OCI-LY3 (cell line): ENCODE data around the gene SLC12A4.

Experiments
- H2AFZ ChIP-seq: fragments of 200-600, 300-600 bp; shearing (Covaris generic); 2 replicates; pipeline ENCODE4 v1.6.0; 2014; ENCODE audit warnings: antibody characterized with exemption, low read depth, low read length
- H3K27ac ChIP-seq: fragments of 200-600, 300-600 bp; sonication (generic); 2 replicates; pipeline ENCODE4 v1.5.1; 2014; ENCODE audit warnings: mild to moderate bottlenecking, low read length, moderate library complexity, mixed read lengths
- H3K27me3 ChIP-seq: fragments of 200-600, 300-600 bp; sonication (generic); 2 replicates; pipeline ENCODE4 v1.6.1; 2014; ENCODE audit warnings: low read depth, low read length, mixed read lengths
- H3K36me3 ChIP-seq: fragments of 200-600, 300-600 bp; sonication (generic); replicated peaks from 2 replicates; pipeline ENCODE3; 2014; ENCODE audit warnings: low read depth, low read length, mixed read lengths
- H3K4me1 ChIP-seq: fragments of 300-600, 200-600 bp; sonication (generic); 2 replicates; pipeline ENCODE4 v1.6.1; 2014; ENCODE audit warnings: low read length, mixed read lengths
- H3K4me2 ChIP-seq: fragments of 200-600, 300-600 bp; sonication (generic); 2 replicates; pipeline ENCODE4 v1.6.1; 2014; ENCODE audit warnings: low read length, mixed read lengths
- H3K4me3 ChIP-seq: fragments of 300-600, 200-600 bp; sonication (generic); 2 replicates; pipeline ENCODE4 v1.5.1; 2014; ENCODE audit warnings: antibody characterized with exemption, mild to moderate bottlenecking, low read length, moderate library complexity
- H3K79me2 ChIP-seq: fragments of 300-600, 200-600 bp; shearing (Covaris generic); 2 replicates; pipeline ENCODE4 v1.6.1; 2014; ENCODE audit warnings: mild to moderate bottlenecking, low read length, mixed read lengths
- H3K9ac ChIP-seq: fragments of 300-600, 200-600 bp; shearing (Covaris generic); 2 replicates; pipeline ENCODE4 v1.6.0; 2014; ENCODE audit warnings: mild to moderate bottlenecking, low read length, moderate library complexity
- H3K9me3 ChIP-seq: fragments of 200-600, 300-600 bp; shearing (Covaris generic); 2 replicates; pipeline ENCODE4 v1.6.1; 2014; ENCODE audit warnings: low read length, mixed read lengths; ENCODE audit not compliant: insufficient read depth
- H4K20me1 ChIP-seq: fragments of 200-600, 300-600 bp; sonication (generic); 2 replicates; pipeline ENCODE4 v1.6.1; 2016; ENCODE audit warnings: low read length, mixed read lengths; ENCODE audit not compliant: insufficient read depth
- CTCF ChIP-seq: fragments of 200-600, 300-600 bp; sonication (generic); IDR thresholded peaks from 2 replicates; pipeline ENCODE4 v1.5.1; 2014; ENCODE audit warnings: antibody characterized with exemption, low read length, low read depth
- EZH2phosphoT487 ChIP-seq: fragments of 200-600 bp; shearing (Covaris generic); IDR thresholded peaks from 2 replicates; pipeline ENCODE4 v1.6.1; 2018; ENCODE audit warnings: antibody characterized with exemption, mixed run types, low read depth

SLC12A4 gene

GRCh38 chr16:67963662-67964321 is 4.6 kb downstream of the SLC12A4 start:
- no peak for TF ChIP-seq CTCF
- TF ChIP-seq EZH2phosphoT487: no peak
- Histone ChIP-seq H2AFZ (no peak overlapping the region), H3K79me2 (peaks cover 14% of the 10 kb centered on the region), H3K4me1 (peaks cover 12% of the 10 kb centered on the region; the same call in 1 of the 2 replicates), H3K4me3 (no peak overlapping the region), H3K36me3 (peaks cover 28% of the 10 kb centered on the region), H4K20me1 (peaks cover 20% of the 10 kb centered on the region), H3K9ac (no peak overlapping the region), H3K9me3 (no peaks in the 10 kb centered on the region), H3K27ac (no peak overlapping the region), H3K27me3 (no peaks in the 10 kb centered on the region), H3K4me2 (no peak overlapping the region)

- H3K27ac ChIP-seq: no peak overlapping the region
- no peak overlapping the region for H2AFZ ChIP-seq
- H3K4me2 ChIP-seq: no peak overlapping the region
- no peaks in the 10 kb centered on the region for H3K27me3 ChIP-seq
- H3K36me3 ChIP-seq: peaks cover 31% of the 10 kb centered on the region
- H3K4me1 ChIP-seq: peaks cover 12% of the 10 kb centered on the region; the same call in 1 of the 2 replicates
- H4K20me1 ChIP-seq: peaks cover 20% of the 10 kb centered on the region
- no peak for TF ChIP-seq CTCF
- TF ChIP-seq EZH2phosphoT487: no peak
- H3K4me3 ChIP-seq: no peak overlapping the region
- no peak overlapping the region for H3K9ac ChIP-seq
- no peaks in the 10 kb centered on the region for H3K9me3 ChIP-seq
- H3K79me2 ChIP-seq: peaks cover 14% of the 10 kb centered on the region
Measured at GRCh38 chr16:67963292-67963661, 5.2 kb downstream of the SLC12A4 start.

GRCh38 chr16:67962135-67962534 is 6.3 kb downstream of the SLC12A4 start:
- Histone ChIP-seq H2AFZ (no peak overlapping the region), H3K27me3 (no peaks in the 10 kb centered on the region), H3K4me3 (no peak overlapping the region), H3K9me3 (no peaks in the 10 kb centered on the region), H3K4me1 (peaks cover 8% of the 10 kb centered on the region; the same call in 1 of the 2 replicates), H3K36me3 (peaks cover 34% of the 10 kb centered on the region), H3K27ac (no peak overlapping the region), H3K79me2 (peaks cover 10% of the 10 kb centered on the region), H3K4me2 (no peak overlapping the region), H3K9ac (no peak overlapping the region), H4K20me1 (peaks cover 17% of the 10 kb centered on the region)
- TF ChIP-seq CTCF (no peak), EZH2phosphoT487 (no peak)

GRCh38 chr16:67961551-67961957 is 6.9 kb downstream of the SLC12A4 start:
- Histone ChIP-seq H4K20me1 (peaks cover 11% of the 10 kb centered on the region), H3K4me3 (no peak overlapping the region), H3K27me3 (no peaks in the 10 kb centered on the region), H3K9me3 (no peaks in the 10 kb centered on the region), H3K79me2 (peaks cover 4% of the 10 kb centered on the region), H3K4me2 (no peak overlapping the region), H3K9ac (no peak overlapping the region), H2AFZ (no peak overlapping the region), H3K4me1 (peaks cover 2% of the 10 kb centered on the region; the same call in 1 of the 2 replicates), H3K27ac (no peak overlapping the region), H3K36me3 (peaks cover 31% of the 10 kb centered on the region)
- TF ChIP-seq EZH2phosphoT487: no peak
